SU-DHL-6 (cell line): ENCODE results near the gene TAAR5.
A peak's percentile ranks its signal among the peaks of the same experiment; 100 is the strongest.
"Not testable (repeated sequence)": the region's sequence is repeated elsewhere in the genome, so short reads cannot be mapped to it uniquely, and the experiment has no call there.

Experiments used
- H2AFZ ChIP-seq: fragments of 200-600 bp; sonication (generic); 2 replicates; pipeline ENCODE4 v1.6.1; 2014; ENCODE audit warnings: low read depth, mild to moderate bottlenecking, moderate library complexity, mixed read lengths, antibody characterized with exemption, low read length; ENCODE audit not compliant: severe bottlenecking
- H3F3A ChIP-seq: fragments of 200-600 bp; shearing (Covaris generic); 2 replicates; pipeline ENCODE4 v1.6.0; 2016; ENCODE audit warnings: antibody characterized with exemption, mild to moderate bottlenecking; ENCODE audit not compliant: insufficient read depth
- H3K27ac ChIP-seq: fragments of 200-600 bp; sonication (generic); 2 replicates; pipeline ENCODE4 v1.5.1; 2016; ENCODE audit warnings: low read depth, mild to moderate bottlenecking, low read length, moderate library complexity, mixed read lengths
- H3K27me3 ChIP-seq: fragments of 200-600 bp; sonication (generic), shearing (Covaris generic); 2 replicates; pipeline ENCODE4 v1.6.0; 2014; ENCODE audit warnings: mild to moderate bottlenecking, low read length
- H3K36me3 ChIP-seq: fragments of 200-600 bp; sonication (generic); 2 replicates; pipeline ENCODE4 v1.6.1; 2014; ENCODE audit warnings: mild to moderate bottlenecking, low read length, mixed read lengths
- H3K4me2 ChIP-seq: fragments of 300-600, 200-600 bp; shearing (Covaris generic), sonication (generic); 2 replicates; pipeline ENCODE4 v1.6.0; 2014; ENCODE audit warnings: low read length, low read depth, mild to moderate bottlenecking; ENCODE audit not compliant: poor library complexity, severe bottlenecking
- H3K4me3 ChIP-seq: fragments of 200-600 bp; sonication (generic); 2 replicates; pipeline ENCODE4 v1.5.1; 2014; ENCODE audit warnings: antibody characterized with exemption, low read length, mild to moderate bottlenecking, mixed read lengths; ENCODE audit not compliant: insufficient read depth, poor library complexity, severe bottlenecking
- H3K79me2 ChIP-seq: fragments of 200-600 bp; sonication (generic); 2 replicates; pipeline ENCODE4 v1.6.1; 2014; ENCODE audit warnings: mild to moderate bottlenecking, low read length, moderate library complexity; ENCODE audit not compliant: insufficient read depth
- H3K9ac ChIP-seq: fragments of 200-600 bp; sonication (generic); 2 replicates; pipeline ENCODE4 v1.7.0; 2014; ENCODE audit warnings: mild to moderate bottlenecking, low read length
- H3K9me2 ChIP-seq: fragments of 200-600 bp; sonication (generic); replicated peaks from 2 replicates; pipeline ENCODE4 v1.6.1; 2014; ENCODE audit warnings: low read length; ENCODE audit not compliant: insufficient read depth
- H3K9me3 ChIP-seq: fragments of 200-600 bp; sonication (generic); 2 replicates; pipeline ENCODE4 v1.6.1; 2014; ENCODE audit warnings: low read length, mixed read lengths; ENCODE audit not compliant: insufficient read depth
- H4K20me1 ChIP-seq: fragments of 200-600 bp; sonication (generic); 2 replicates; pipeline ENCODE4 v1.6.1; 2014; ENCODE audit warnings: low read depth, mild to moderate bottlenecking, antibody characterized with exemption, low read length, moderate library complexity, mixed read lengths
- EZH2phosphoT487 ChIP-seq: fragments of 200-600 bp; sonication (generic), shearing (Covaris generic); conservative IDR thresholded peaks from 2 replicates; pipeline ENCODE4 v1.6.1; 2018; ENCODE audit warnings: mild to moderate bottlenecking, antibody characterized with exemption, low read length, moderate library complexity, mixed read lengths
- TF ChIP-seq, protein P1 (sequence below): fragments of 200-600 bp; sonication (generic); IDR thresholded peaks from one replicate; pipeline ENCODE4 v1.5.1; 2017; ENCODE audit warnings: antibody characterized with exemption, mild to moderate bottlenecking, low read length, moderate library complexity; ENCODE audit not compliant: insufficient read depth, poor library complexity, severe bottlenecking

The TAAR5 gene

DNA sequence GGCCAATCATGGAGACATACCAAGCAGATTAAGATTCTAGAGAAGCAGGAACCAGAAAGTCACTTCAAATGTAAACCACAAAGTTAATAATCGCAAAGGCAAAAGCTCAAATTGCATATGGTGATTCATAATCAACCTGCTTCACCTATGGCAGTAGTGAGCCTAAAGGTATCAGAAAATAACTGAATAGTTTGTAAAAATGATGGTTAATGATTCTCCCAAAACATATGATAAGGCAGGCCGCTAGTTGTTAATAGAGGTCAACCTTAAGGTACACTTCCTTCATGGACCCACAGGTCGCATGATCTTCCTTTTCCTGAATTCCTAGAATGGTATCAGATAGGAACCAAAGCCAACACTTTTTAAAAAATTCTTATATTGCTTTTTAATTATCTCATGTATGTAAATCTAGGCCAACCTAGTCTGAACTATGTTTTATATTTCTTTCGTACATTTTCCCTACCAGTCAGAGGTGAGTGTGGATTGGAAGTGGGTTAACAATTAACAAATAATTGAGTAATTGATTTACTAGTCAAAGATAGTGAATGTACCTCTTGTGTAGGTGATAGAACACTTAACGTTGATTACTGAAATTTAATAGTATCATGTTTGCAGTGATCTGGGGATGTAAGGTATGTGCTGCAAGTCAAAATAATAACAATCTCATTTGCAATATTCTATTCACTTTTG is 18.1 kb upstream of the TAAR5 start:
- H3K9me3 ChIP-seq = no peaks in the 10 kb centered on the region
- H2AFZ ChIP-seq = no peak overlapping the region
- H3K27me3 ChIP-seq = no peaks in the 10 kb centered on the region
- no peaks in the 10 kb centered on the region for H3F3A ChIP-seq
- H3K4me3 ChIP-seq = no peak overlapping the region
- TF ChIP-seq, protein P1, sequence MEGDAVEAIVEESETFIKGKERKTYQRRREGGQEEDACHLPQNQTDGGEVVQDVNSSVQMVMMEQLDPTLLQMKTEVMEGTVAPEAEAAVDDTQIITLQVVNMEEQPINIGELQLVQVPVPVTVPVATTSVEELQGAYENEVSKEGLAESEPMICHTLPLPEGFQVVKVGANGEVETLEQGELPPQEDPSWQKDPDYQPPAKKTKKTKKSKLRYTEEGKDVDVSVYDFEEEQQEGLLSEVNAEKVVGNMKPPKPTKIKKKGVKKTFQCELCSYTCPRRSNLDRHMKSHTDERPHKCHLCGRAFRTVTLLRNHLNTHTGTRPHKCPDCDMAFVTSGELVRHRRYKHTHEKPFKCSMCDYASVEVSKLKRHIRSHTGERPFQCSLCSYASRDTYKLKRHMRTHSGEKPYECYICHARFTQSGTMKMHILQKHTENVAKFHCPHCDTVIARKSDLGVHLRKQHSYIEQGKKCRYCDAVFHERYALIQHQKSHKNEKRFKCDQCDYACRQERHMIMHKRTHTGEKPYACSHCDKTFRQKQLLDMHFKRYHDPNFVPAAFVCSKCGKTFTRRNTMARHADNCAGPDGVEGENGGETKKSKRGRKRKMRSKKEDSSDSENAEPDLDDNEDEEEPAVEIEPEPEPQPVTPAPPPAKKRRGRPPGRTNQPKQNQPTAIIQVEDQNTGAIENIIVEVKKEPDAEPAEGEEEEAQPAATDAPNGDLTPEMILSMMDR = no peak
- no peak for TF ChIP-seq EZH2phosphoT487
- H3K36me3 ChIP-seq = no peaks in the 10 kb centered on the region
- H3K9ac ChIP-seq = no peak overlapping the region
- H3K4me2 ChIP-seq = no peak overlapping the region
- H3K27ac ChIP-seq = no peak overlapping the region
- no peaks in the 10 kb centered on the region for H3K79me2 ChIP-seq
- no peaks in the 10 kb centered on the region for H3K9me2 ChIP-seq
- H4K20me1 ChIP-seq = no peaks in the 10 kb centered on the region

- no peak overlapping the region for H3K27ac ChIP-seq
- H3K4me3 ChIP-seq = no peak overlapping the region
- H3K36me3 ChIP-seq = no peaks in the 10 kb centered on the region
- H2AFZ ChIP-seq = no peak overlapping the region
- no peaks in the 10 kb centered on the region for H3K79me2 ChIP-seq
- H3K4me2 ChIP-seq = no peak overlapping the region
- no peaks in the 10 kb centered on the region for H3F3A ChIP-seq
- no peak for TF ChIP-seq EZH2phosphoT487
- TF ChIP-seq, protein P1 = no peak
- H3K27me3 ChIP-seq = no peaks in the 10 kb centered on the region
- H3K9ac ChIP-seq = no peak overlapping the region
- no peaks in the 10 kb centered on the region for H3K9me2 ChIP-seq
- no peaks in the 10 kb centered on the region for H3K9me3 ChIP-seq
- no peaks in the 10 kb centered on the region for H4K20me1 ChIP-seq
Measured at GRCh38 chr6:132604635-132605152, 15.2 kb upstream of the TAAR5 start.

DNA sequence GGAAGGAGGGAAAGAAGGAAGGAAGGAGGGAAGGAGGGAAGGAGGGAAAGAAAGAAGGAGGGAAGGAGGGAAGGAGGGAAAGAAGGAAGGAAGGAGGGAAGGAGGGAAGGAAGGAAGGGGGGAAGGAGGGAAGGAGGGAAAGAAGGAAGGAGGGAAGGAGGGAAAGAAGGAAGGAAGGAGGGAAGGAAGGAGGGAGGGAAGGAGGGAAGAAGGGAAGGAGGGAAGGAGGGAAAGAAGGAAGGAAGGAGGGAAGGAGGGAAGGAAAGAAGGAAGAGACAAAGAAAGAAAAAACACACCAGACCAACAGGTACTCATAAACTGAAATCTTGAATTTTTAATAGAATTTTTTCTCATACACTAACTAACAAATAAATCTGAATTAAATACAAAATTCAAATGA is 11.4 kb upstream of the TAAR5 start:
- H3K9me2 ChIP-seq, H3K36me3 ChIP-seq, H3K27me3 ChIP-seq, H3K9me3 ChIP-seq, H3K4me3 ChIP-seq, H3K9ac ChIP-seq, H3K27ac ChIP-seq, H3K4me2 ChIP-seq, H2AFZ ChIP-seq, H3F3A ChIP-seq, H4K20me1 ChIP-seq, H3K79me2 ChIP-seq: not testable (repeated sequence)

- TF ChIP-seq, protein P1 = peak; percentile 42
- TF ChIP-seq EZH2phosphoT487 = no peak
- no peaks in the 10 kb centered on the region for H3K27me3 ChIP-seq
- no peak overlapping the region for H3K27ac ChIP-seq
- no peaks in the 10 kb centered on the region for H3F3A ChIP-seq
- no peaks in the 10 kb centered on the region for H3K36me3 ChIP-seq
- H3K9me2 ChIP-seq = no peaks in the 10 kb centered on the region
- H4K20me1 ChIP-seq = no peaks in the 10 kb centered on the region
- H3K4me3 ChIP-seq = no peak overlapping the region
- no peak overlapping the region for H3K4me2 ChIP-seq
- no peak overlapping the region for H2AFZ ChIP-seq
- no peaks in the 10 kb centered on the region for H3K9me3 ChIP-seq
- no peak overlapping the region for H3K9ac ChIP-seq
- no peaks in the 10 kb centered on the region for H3K79me2 ChIP-seq
Measured at GRCh38 chr6:132598473-132598872, 8.9 kb upstream of the TAAR5 start.
